ENCODE data around the gene ADCY7.
A peak's percentile ranks its signal among the peaks of the same experiment; 100 is the strongest.

Gene ADCY7

DNA sequence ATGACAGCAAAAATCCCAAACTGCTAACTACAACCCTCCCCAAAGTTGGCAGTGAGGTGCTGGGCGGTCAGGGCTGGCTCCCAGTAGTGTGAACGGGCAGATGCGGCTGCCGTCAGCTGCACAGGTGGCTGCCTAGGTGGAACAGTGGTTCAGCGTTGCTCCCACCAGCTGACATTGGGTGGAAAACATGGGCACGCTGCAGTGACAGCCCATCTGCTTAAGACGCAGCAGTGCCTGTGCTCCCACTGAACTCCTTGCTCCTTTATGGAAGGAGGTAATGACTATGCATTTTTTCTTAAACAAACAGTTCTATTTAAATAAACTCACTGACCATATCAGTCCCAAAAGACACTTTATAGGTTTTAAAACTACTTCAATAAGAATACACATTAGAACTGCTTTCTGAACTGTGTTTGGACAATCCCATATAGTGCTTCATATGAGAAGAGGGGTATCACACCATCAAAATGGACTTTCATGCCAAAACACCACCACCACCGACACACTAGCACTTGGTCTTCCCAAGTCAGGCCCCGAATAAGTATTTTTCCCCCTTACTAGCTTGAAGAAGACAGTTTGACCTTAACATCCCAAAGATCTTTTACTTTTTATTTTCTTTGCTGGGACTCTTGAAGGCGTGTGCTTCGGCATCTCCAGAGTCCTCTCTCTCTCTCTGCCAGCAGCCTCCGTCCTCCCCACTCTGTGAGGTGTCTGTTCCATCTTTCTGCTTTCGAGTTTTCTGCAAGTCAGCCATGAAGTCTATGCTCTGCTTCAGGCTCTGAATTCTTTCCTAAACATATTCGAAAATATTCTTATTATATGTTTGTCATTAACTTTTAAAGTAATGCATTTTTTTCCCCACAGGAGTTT lies 68.0 kb downstream of the ADCY7 start:
- WGBS (ENCODE audit: extremely low coverage, insufficient coverage, insufficient read length) = no CpG with 5 or more reads among the region's 14 CpGs
- Histone ChIP-seq H2BK12ac (ENCODE audit: low read length) (no peak overlapping the region), H3K36me3 (ENCODE audit: control insufficient read depth in 1 of 2, insufficient read depth in 2 of 2, low read length in 2 of 2) (peaks cover 12 to 22% of the 10 kb centered on the region in 2 experiments), H3K79me1 (ENCODE audit: low read length) (peaks cover 3% of the 10 kb centered on the region), H4K91ac (ENCODE audit: low read depth, low read length) (no peak overlapping the region), H3K9me3 (ENCODE audit: insufficient read depth, low read depth, low read length) (no peaks in the 10 kb centered on the region), H3K9ac (ENCODE audit: low read length) (no peak overlapping the region), H3K27ac (ENCODE audit: low read depth, low read length) (no peak overlapping the region), H3K4ac (ENCODE audit: low read depth, low read length) (no peak overlapping the region), H2AFZ (ENCODE audit: insufficient read depth, low read length, poor library complexity) (no peak overlapping the region), H3K4me1 (ENCODE audit: control insufficient read depth in 1 of 2, insufficient read depth in 2 of 2, low read length in 2 of 2) (no peaks in the 10 kb centered on the region), H2BK120ac (ENCODE audit: insufficient read depth, low read length, poor library complexity) (no peak overlapping the region), H3K27me3 (ENCODE audit: insufficient read depth, low read length) (no peaks in the 10 kb centered on the region), H3K18ac (ENCODE audit: low read length) (peak overlapping the region; percentile 7), H4K8ac (ENCODE audit: low read depth, low read length) (peak overlapping the region; percentile 4), H3K79me2 (ENCODE audit: control insufficient read depth, insufficient read depth, low read length, poor library complexity) (no peaks in the 10 kb centered on the region), H3K23ac (ENCODE audit: low read length) (no peak overlapping the region), H3K14ac (ENCODE audit: low read length) (peak overlapping the region; percentile 2), H3K4me2 (ENCODE audit: low read length) (no peak overlapping the region), H4K12ac (ENCODE audit: low read depth, low read length) (no peak overlapping the region), H2BK5ac (ENCODE audit: low read depth, low read length, poor library complexity) (no peak overlapping the region), H3K4me3 (ENCODE audit: low read depth, low read length) (no peak overlapping the region), H2AK5ac (ENCODE audit: low read length) (no peak overlapping the region)
- no peak for DNase-seq

- Histone ChIP-seq H2AFZ (ENCODE audit: insufficient read depth, low read length, poor library complexity) (no peak overlapping the region), H3K27me3 (ENCODE audit: insufficient read depth, low read length) (no peaks in the 10 kb centered on the region), H3K4me3 (ENCODE audit: low read depth, low read length) (no peak overlapping the region), H3K9me3 (ENCODE audit: insufficient read depth, low read depth, low read length) (no peaks in the 10 kb centered on the region), H3K4me2 (ENCODE audit: low read length) (no peak overlapping the region), H3K18ac (ENCODE audit: low read length) (no peak overlapping the region), H3K27ac (ENCODE audit: low read depth, low read length) (no peak overlapping the region), H2BK12ac (ENCODE audit: low read length) (no peak overlapping the region), H3K14ac (ENCODE audit: low read length) (no peak overlapping the region), H2AK5ac (ENCODE audit: low read length) (no peak overlapping the region), H4K91ac (ENCODE audit: low read depth, low read length) (no peak overlapping the region), H2BK5ac (ENCODE audit: low read depth, low read length, poor library complexity) (no peak overlapping the region), H3K23ac (ENCODE audit: low read length) (no peak overlapping the region), H3K79me1 (ENCODE audit: low read length) (peaks cover 3% of the 10 kb centered on the region), H3K79me2 (ENCODE audit: control insufficient read depth, insufficient read depth, low read length, poor library complexity) (no peaks in the 10 kb centered on the region), H4K12ac (ENCODE audit: low read depth, low read length) (no peak overlapping the region), H4K8ac (ENCODE audit: low read depth, low read length) (no peak overlapping the region), H3K9ac (ENCODE audit: low read length) (no peak overlapping the region), H3K4ac (ENCODE audit: low read depth, low read length) (no peak overlapping the region), H3K4me1 (ENCODE audit: control insufficient read depth in 1 of 2, insufficient read depth in 2 of 2, low read length in 2 of 2) (no peaks in the 10 kb centered on the region), H3K36me3 (ENCODE audit: control insufficient read depth in 1 of 2, insufficient read depth in 2 of 2, low read length in 2 of 2) (peaks cover 9 to 20% of the 10 kb centered on the region in 2 experiments), H2BK120ac (ENCODE audit: insufficient read depth, low read length, poor library complexity) (no peak overlapping the region)
- peak; percentile 38 to 55 for DNase-seq
- WGBS (ENCODE audit: extremely low coverage, insufficient coverage, insufficient read length) = no CpG with 5 or more reads among the region's 8 CpGs
These were observed 69.0 kb downstream of the ADCY7 start for GRCh38 chr16:50335196-50335958.

DNA sequence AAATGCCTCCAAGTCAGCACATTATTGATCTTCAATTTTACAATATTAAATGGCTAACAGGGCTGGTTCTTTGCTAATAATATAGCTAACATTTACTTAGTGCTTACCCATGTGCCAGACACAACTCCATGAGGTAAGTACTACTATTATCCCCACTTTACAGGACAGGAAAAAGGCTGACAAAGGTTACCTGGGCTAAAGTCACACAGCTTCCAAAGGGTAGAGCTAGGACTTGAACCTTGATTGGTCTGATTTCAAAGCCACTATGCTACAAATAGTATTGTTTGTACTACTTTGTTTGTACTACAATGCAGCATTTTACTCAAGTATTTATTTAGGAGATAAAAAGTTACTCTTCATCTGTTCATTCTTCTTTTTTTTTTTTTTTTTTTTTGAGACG lies 70.5 kb downstream of the ADCY7 start:
- Histone ChIP-seq H3K4me1 (ENCODE audit: control insufficient read depth in 1 of 2, insufficient read depth in 2 of 2, low read length in 2 of 2) (no peaks in the 10 kb centered on the region), H3K79me1 (ENCODE audit: low read length) (peaks cover 3% of the 10 kb centered on the region), H3K9ac (ENCODE audit: low read length) (no peak overlapping the region), H3K4me3 (ENCODE audit: low read depth, low read length) (no peak overlapping the region), H3K27ac (ENCODE audit: low read depth, low read length) (no peak overlapping the region), H3K4ac (ENCODE audit: low read depth, low read length) (no peak overlapping the region), H3K14ac (ENCODE audit: low read length) (no peak overlapping the region), H3K79me2 (ENCODE audit: control insufficient read depth, insufficient read depth, low read length, poor library complexity) (no peaks in the 10 kb centered on the region), H2BK12ac (ENCODE audit: low read length) (no peak overlapping the region), H3K9me3 (ENCODE audit: insufficient read depth, low read depth, low read length) (no peaks in the 10 kb centered on the region), H3K27me3 (ENCODE audit: insufficient read depth, low read length) (no peaks in the 10 kb centered on the region), H2AFZ (ENCODE audit: insufficient read depth, low read length, poor library complexity) (no peak overlapping the region), H3K4me2 (ENCODE audit: low read length) (no peak overlapping the region), H3K36me3 (ENCODE audit: control insufficient read depth in 1 of 2, insufficient read depth in 2 of 2, low read length in 2 of 2) (peaks cover 6 to 18% of the 10 kb centered on the region in 2 experiments), H3K23ac (ENCODE audit: low read length) (no peak overlapping the region), H2BK120ac (ENCODE audit: insufficient read depth, low read length, poor library complexity) (no peak overlapping the region), H4K91ac (ENCODE audit: low read depth, low read length) (no peak overlapping the region), H4K8ac (ENCODE audit: low read depth, low read length) (no peak overlapping the region), H4K12ac (ENCODE audit: low read depth, low read length) (no peak overlapping the region), H2BK5ac (ENCODE audit: low read depth, low read length, poor library complexity) (no peak overlapping the region), H3K18ac (ENCODE audit: low read length) (no peak overlapping the region), H2AK5ac (ENCODE audit: low read length) (no peak overlapping the region)
- peak in 1 of 2 donors; percentile 53 for DNase-seq
- WGBS (ENCODE audit: extremely low coverage, insufficient coverage, insufficient read length) = no CpG with 5 or more reads among the region's 1 CpG

DNA sequence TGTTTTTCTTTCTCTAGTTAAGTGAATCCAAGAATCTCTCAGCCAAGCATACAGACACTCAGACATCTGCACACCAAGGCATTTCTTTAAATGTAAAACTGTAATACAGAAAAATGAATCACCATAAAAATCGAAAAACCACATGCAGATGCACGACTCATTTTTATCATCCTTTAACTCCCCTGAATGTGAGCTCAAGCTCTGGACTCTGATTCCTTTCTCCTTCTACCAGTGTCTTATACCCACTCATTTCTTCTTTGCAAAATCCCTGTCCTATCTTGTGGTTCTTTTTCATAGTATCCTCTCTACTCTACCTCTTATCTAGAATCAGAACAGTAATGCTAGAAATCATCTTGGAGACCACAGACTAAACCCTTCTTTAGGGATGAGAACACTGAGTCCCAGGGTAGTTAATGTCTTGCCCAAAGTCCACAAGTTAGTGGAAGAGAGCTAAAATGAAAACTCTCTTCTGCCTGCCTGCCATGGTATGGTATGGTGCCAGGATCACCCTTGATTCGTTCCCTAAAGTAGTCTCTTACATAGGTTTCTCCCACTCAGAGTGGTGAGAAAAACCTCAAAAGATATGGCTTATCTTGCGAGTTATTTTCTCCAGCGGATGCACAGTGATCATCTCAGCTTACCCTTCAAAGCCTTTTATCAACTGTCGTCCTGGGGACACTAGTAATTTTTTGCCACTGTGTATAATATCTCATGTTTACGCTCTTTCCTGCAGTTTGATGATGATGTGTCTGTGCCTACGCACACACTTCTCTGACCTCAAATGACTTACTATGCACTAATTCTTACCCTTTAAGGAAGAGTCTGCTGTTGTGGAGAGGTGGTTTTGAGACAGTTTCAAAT lies 72.2 kb downstream of the ADCY7 start:
- H4K8ac ChIP-seq (ENCODE audit: low read depth, low read length) = no peak overlapping the region
- no peak overlapping the region for H3K4me3 ChIP-seq (ENCODE audit: low read depth, low read length)
- H4K91ac ChIP-seq (ENCODE audit: low read depth, low read length) = no peak overlapping the region
- peaks cover 3% of the 10 kb centered on the region for H3K79me1 ChIP-seq (ENCODE audit: low read length)
- H2BK12ac ChIP-seq (ENCODE audit: low read length) = no peak overlapping the region
- H4K12ac ChIP-seq (ENCODE audit: low read depth, low read length) = no peak overlapping the region
- WGBS (ENCODE audit: extremely low coverage, insufficient coverage, insufficient read length) = no CpG with 5 or more reads among the region's 8 CpGs
- no peaks in the 10 kb centered on the region for H3K27me3 ChIP-seq (ENCODE audit: insufficient read depth, low read length)
- peaks cover 11 to 23% of the 10 kb centered on the region in 2 experiments for H3K36me3 ChIP-seq (ENCODE audit: control insufficient read depth in 1 of 2, insufficient read depth in 2 of 2, low read length in 2 of 2)
- H3K4me2 ChIP-seq (ENCODE audit: low read length) = no peak overlapping the region
- no peaks in the 10 kb centered on the region for H3K9me3 ChIP-seq (ENCODE audit: insufficient read depth, low read depth, low read length)
- H3K27ac ChIP-seq (ENCODE audit: low read depth, low read length) = no peak overlapping the region
- no peak overlapping the region for H2AK5ac ChIP-seq (ENCODE audit: low read length)
- DNase-seq = no peak
- no peak overlapping the region for H2AFZ ChIP-seq (ENCODE audit: insufficient read depth, low read length, poor library complexity)
- no peaks in the 10 kb centered on the region for H3K4me1 ChIP-seq (ENCODE audit: control insufficient read depth in 1 of 2, insufficient read depth in 2 of 2, low read length in 2 of 2)
- no peaks in the 10 kb centered on the region for H3K79me2 ChIP-seq (ENCODE audit: control insufficient read depth, insufficient read depth, low read length, poor library complexity)
- H3K23ac ChIP-seq (ENCODE audit: low read length) = no peak overlapping the region
- no peak overlapping the region for H3K18ac ChIP-seq (ENCODE audit: low read length)
- no peak overlapping the region for H2BK5ac ChIP-seq (ENCODE audit: low read depth, low read length, poor library complexity)
- H3K4ac ChIP-seq (ENCODE audit: low read depth, low read length) = no peak overlapping the region
- H2BK120ac ChIP-seq (ENCODE audit: insufficient read depth, low read length, poor library complexity) = no peak overlapping the region
- no peak overlapping the region for H3K14ac ChIP-seq (ENCODE audit: low read length)
- no peak overlapping the region for H3K9ac ChIP-seq (ENCODE audit: low read length)

Data from trophoblast cell (in vitro differentiated cells and primary cell).